Activated naive CD8-positive, alpha-beta T cell treated with anti-CD3 and anti-CD28 coated beads for 36 hours (primary cell): Measurements from ENCODE around the gene SPOCD1. TPM values are rescaled to one million over a fixed set of nuclear protein-coding genes. Genes with fewer than 3 reads are reported as not detected.

Experiments used
- DNase-seq: peaks from one replicate; pipeline ENCODE4 v3.0.0; 2021
- H3K27ac Mint-ChIP-seq: one replicate; pipeline ENCODE4 v1.8.0; 2022; ENCODE audit warnings: mild to moderate bottlenecking, moderate library complexity, mixed read lengths
- H3K27me3 Mint-ChIP-seq: one replicate; pipeline ENCODE4 v1.8.0; 2022; ENCODE audit warnings: mild to moderate bottlenecking, mixed read lengths
- H3K36me3 Mint-ChIP-seq: one replicate; pipeline ENCODE4 v1.8.0; 2021; ENCODE audit warnings: mild to moderate bottlenecking, mixed read lengths
- H3K4me1 Mint-ChIP-seq: one replicate; pipeline ENCODE4 v1.8.0; 2021; ENCODE audit warnings: mixed read lengths
- H3K4me3 Mint-ChIP-seq: one replicate; pipeline ENCODE4 v1.8.0; 2022; ENCODE audit warnings: mild to moderate bottlenecking, moderate library complexity, mixed read lengths
- H3K9me3 Mint-ChIP-seq: one replicate; pipeline ENCODE4 v1.8.0; 2022; ENCODE audit warnings: mixed read lengths
- total RNA-seq, 2 experiments: library from RNA; stranded (reverse); gene quantifications; one replicate each; pipeline ENCODE4 v1.2.3, GENCODE V29; 2021

The SPOCD1 gene
- total RNA-seq, 2 experiments from 2014 or later: not detected

GRCh38 chr1:31789259-31790065, 26.4 kb downstream of the SPOCD1 start:
- peak; percentile 96 for DNase-seq
- peaks cover 8% of the 10 kb centered on the region for H3K4me1 Mint-ChIP-seq
- H3K9me3 Mint-ChIP-seq: no peaks in the 10 kb centered on the region
- no peaks in the 10 kb centered on the region for H3K27me3 Mint-ChIP-seq
- peak overlapping the region; percentile 83 for H3K4me3 Mint-ChIP-seq
- no peaks in the 10 kb centered on the region for H3K36me3 Mint-ChIP-seq
- H3K27ac Mint-ChIP-seq: no peak overlapping the region

- Mint-ChIP-seq H3K36me3 (no peaks in the 10 kb centered on the region), H3K27me3 (no peaks in the 10 kb centered on the region), H3K27ac (no peak overlapping the region), H3K4me3 (peak overlapping the region; percentile 83), H3K4me1 (peaks cover 8% of the 10 kb centered on the region), H3K9me3 (no peaks in the 10 kb centered on the region)
- DNase-seq: no peak
Measured at GRCh38 chr1:31788825-31789256, 27.0 kb downstream of the SPOCD1 start.

- peak overlapping the region; percentile 83 for H3K4me3 Mint-ChIP-seq
- peak; percentile 92 for DNase-seq
- H3K27me3 Mint-ChIP-seq: no peaks in the 10 kb centered on the region
- no peaks in the 10 kb centered on the region for H3K9me3 Mint-ChIP-seq
- peaks cover 8% of the 10 kb centered on the region for H3K4me1 Mint-ChIP-seq
- no peaks in the 10 kb centered on the region for H3K36me3 Mint-ChIP-seq
- peak overlapping the region; percentile 75 for H3K27ac Mint-ChIP-seq
Measured at GRCh38 chr1:31788138-31788824, 27.5 kb downstream of the SPOCD1 start.

GRCh38 chr1:31787786-31788137, 28.1 kb downstream of the SPOCD1 start:
- Mint-ChIP-seq H3K4me1 (peaks cover 8% of the 10 kb centered on the region), H3K4me3 (peak overlapping the region; percentile 83), H3K9me3 (no peaks in the 10 kb centered on the region), H3K27me3 (no peaks in the 10 kb centered on the region), H3K36me3 (no peaks in the 10 kb centered on the region), H3K27ac (peak overlapping the region; percentile 75)
- no peak for DNase-seq

GRCh38 chr1:31787261-31787660, 28.6 kb downstream of the SPOCD1 start:
- no peak for DNase-seq
- no peaks in the 10 kb centered on the region for H3K27me3 Mint-ChIP-seq
- no peak overlapping the region for H3K27ac Mint-ChIP-seq
- H3K4me3 Mint-ChIP-seq: no peak overlapping the region
- H3K36me3 Mint-ChIP-seq: no peaks in the 10 kb centered on the region
- H3K4me1 Mint-ChIP-seq: peaks cover 8% of the 10 kb centered on the region
- H3K9me3 Mint-ChIP-seq: no peaks in the 10 kb centered on the region

GRCh38 chr1:31786366-31787060, 29.3 kb downstream of the SPOCD1 start:
- H3K36me3 Mint-ChIP-seq: no peaks in the 10 kb centered on the region
- no peak overlapping the region for H3K4me3 Mint-ChIP-seq
- DNase-seq: no peak
- H3K27me3 Mint-ChIP-seq: no peaks in the 10 kb centered on the region
- H3K27ac Mint-ChIP-seq: no peak overlapping the region
- H3K9me3 Mint-ChIP-seq: no peaks in the 10 kb centered on the region
- H3K4me1 Mint-ChIP-seq: peaks cover 8% of the 10 kb centered on the region

- Mint-ChIP-seq H3K4me1 (peaks cover 8% of the 10 kb centered on the region), H3K9me3 (no peaks in the 10 kb centered on the region), H3K27ac (no peak overlapping the region), H3K36me3 (no peaks in the 10 kb centered on the region), H3K4me3 (no peak overlapping the region), H3K27me3 (no peaks in the 10 kb centered on the region)
- DNase-seq: no peak
Measured at GRCh38 chr1:31785947-31786290, 29.9 kb downstream of the SPOCD1 start.

- Mint-ChIP-seq H3K4me3 (no peak overlapping the region), H3K27me3 (no peaks in the 10 kb centered on the region), H3K36me3 (no peaks in the 10 kb centered on the region), H3K9me3 (no peaks in the 10 kb centered on the region), H3K27ac (no peak overlapping the region), H3K4me1 (peaks cover 8% of the 10 kb centered on the region)
- no peak for DNase-seq
Measured at GRCh38 chr1:31785020-31785946, 30.5 kb downstream of the SPOCD1 start.

- Mint-ChIP-seq H3K4me1 (peaks cover 7% of the 10 kb centered on the region), H3K4me3 (no peak overlapping the region), H3K9me3 (no peaks in the 10 kb centered on the region), H3K27me3 (peaks cover 4% of the 10 kb centered on the region), H3K36me3 (no peaks in the 10 kb centered on the region), H3K27ac (no peak overlapping the region)
- DNase-seq: no peak
Measured at GRCh38 chr1:31784356-31785019, 31.3 kb downstream of the SPOCD1 start.

GRCh38 chr1:31783846-31784245, 32.0 kb downstream of the SPOCD1 start:
- H3K27ac Mint-ChIP-seq: no peak overlapping the region
- H3K9me3 Mint-ChIP-seq: no peaks in the 10 kb centered on the region
- peaks cover 7% of the 10 kb centered on the region for H3K27me3 Mint-ChIP-seq
- peaks cover 7% of the 10 kb centered on the region for H3K4me1 Mint-ChIP-seq
- no peak overlapping the region for H3K4me3 Mint-ChIP-seq
- H3K36me3 Mint-ChIP-seq: no peaks in the 10 kb centered on the region
- no peak for DNase-seq

GRCh38 chr1:31782421-31783410, 33.1 kb downstream of the SPOCD1 start:
- peaks cover 2% of the 10 kb centered on the region for H3K4me1 Mint-ChIP-seq
- H3K27ac Mint-ChIP-seq: no peak overlapping the region
- no peaks in the 10 kb centered on the region for H3K36me3 Mint-ChIP-seq
- peaks cover 7% of the 10 kb centered on the region for H3K27me3 Mint-ChIP-seq
- no peaks in the 10 kb centered on the region for H3K9me3 Mint-ChIP-seq
- no peak for DNase-seq
- no peak overlapping the region for H3K4me3 Mint-ChIP-seq

GRCh38 chr1:31781756-31782371, 34.0 kb downstream of the SPOCD1 start:
- Mint-ChIP-seq H3K27ac (no peak overlapping the region), H3K9me3 (no peaks in the 10 kb centered on the region), H3K4me1 (no peaks in the 10 kb centered on the region), H3K4me3 (no peak overlapping the region), H3K27me3 (peaks cover 13% of the 10 kb centered on the region), H3K36me3 (no peaks in the 10 kb centered on the region)
- no peak for DNase-seq

- Mint-ChIP-seq H3K27ac (no peak overlapping the region), H3K27me3 (peaks cover 16% of the 10 kb centered on the region), H3K4me3 (no peak overlapping the region), H3K4me1 (no peaks in the 10 kb centered on the region), H3K36me3 (no peaks in the 10 kb centered on the region), H3K9me3 (no peaks in the 10 kb centered on the region)
- DNase-seq: no peak
Measured at GRCh38 chr1:31781138-31781755, 34.6 kb downstream of the SPOCD1 start.
